HG03060 (cell line): Measurements from ENCODE around the gene CASP10.
"Not testable (repeated sequence)": the region's sequence is repeated elsewhere in the genome, so short reads cannot be mapped to it uniquely, and the experiment has no call there.

Source experiments
- ATAC-seq: cut with Tn5 transposase; IDR thresholded peaks from one replicate; pipeline ENCODE4 v1.9.1; 2021; ENCODE audit warnings: low read depth, moderate number of reproducible peaks; ENCODE audit not compliant: unreplicated experiment

CASP10 gene, protein sequence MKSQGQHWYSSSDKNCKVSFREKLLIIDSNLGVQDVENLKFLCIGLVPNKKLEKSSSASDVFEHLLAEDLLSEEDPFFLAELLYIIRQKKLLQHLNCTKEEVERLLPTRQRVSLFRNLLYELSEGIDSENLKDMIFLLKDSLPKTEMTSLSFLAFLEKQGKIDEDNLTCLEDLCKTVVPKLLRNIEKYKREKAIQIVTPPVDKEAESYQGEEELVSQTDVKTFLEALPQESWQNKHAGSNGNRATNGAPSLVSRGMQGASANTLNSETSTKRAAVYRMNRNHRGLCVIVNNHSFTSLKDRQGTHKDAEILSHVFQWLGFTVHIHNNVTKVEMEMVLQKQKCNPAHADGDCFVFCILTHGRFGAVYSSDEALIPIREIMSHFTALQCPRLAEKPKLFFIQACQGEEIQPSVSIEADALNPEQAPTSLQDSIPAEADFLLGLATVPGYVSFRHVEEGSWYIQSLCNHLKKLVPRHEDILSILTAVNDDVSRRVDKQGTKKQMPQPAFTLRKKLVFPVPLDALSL

GRCh38 chr2:201182650-201183364 lies at the start of gene CASP10:
TSS of gene CASP10 (plus strand) at chr2:201183141. CDS start at chr2:201185778, 2,637 bp downstream.
- peak; percentile 61 for ATAC-seq

- peak; percentile 43 for ATAC-seq
Measured at GRCh38 chr2:201135386-201135785, 47.6 kb upstream of the CASP10 start.

DNA sequence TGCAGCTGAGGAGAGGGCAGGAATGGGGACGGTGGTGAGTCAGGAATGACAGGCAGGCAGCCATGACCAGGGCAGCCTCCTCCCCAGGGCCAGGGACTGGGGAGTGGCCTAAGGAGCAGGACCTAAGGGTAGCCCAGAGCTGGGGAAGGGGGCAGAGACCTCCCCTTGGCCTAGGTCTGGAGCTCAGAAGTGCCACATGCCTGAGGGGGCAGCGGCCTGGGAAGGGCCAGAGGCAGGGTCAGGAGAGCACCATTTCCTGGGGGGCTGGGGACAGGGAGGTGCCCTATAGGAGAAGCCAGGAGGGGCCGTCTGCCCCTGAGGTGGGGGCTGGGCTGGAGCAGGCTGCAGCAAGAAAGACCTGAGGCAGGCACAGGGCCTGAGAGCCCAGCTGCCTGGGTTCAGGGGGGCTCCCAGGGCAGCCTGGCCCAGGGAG lies 46.0 kb upstream of the CASP10 start:
- ATAC-seq: no peak

DNA sequence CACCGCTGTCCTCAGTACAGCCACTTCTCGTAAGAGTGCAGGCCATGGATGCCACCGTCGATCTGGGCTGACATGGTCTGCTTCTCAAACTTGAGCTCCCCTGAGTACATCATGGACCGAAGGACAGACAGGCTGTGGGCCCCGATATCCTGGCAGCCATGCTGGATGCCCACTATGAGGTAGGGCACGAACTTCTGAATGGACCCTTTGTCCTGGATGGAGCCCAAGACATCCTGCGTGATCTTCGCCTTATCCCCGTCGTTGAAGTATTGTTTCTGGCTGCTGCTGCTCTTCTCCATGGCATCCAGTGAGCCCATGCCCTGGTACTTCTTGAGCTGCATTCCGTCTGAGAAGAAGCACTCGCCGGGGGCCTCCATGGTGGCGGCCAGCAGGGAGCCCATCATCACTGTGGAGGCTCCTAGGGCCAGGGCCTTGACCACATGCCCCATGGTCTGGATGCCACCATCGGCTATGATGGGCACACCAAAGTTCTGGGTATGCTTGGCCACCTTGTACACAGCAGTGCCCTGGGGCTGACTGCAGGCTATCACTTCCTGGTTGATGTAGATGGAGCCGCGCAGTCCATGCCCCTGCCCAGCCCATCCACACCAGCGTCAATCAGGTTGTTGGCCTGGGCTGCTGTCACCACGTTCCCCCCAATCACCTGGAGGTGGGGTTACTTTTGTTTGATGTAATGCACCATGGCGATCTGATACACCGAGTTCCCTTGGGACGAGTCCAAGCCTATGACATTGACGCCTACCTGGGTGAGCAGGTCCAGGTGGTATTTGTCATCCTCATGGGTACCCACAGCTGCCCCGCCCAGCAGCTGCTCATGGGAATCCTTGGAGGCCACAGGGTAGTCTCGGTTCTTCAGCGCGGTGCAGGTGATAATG lies 45.2 kb upstream of the CASP10 start:
- no peak for ATAC-seq

DNA sequence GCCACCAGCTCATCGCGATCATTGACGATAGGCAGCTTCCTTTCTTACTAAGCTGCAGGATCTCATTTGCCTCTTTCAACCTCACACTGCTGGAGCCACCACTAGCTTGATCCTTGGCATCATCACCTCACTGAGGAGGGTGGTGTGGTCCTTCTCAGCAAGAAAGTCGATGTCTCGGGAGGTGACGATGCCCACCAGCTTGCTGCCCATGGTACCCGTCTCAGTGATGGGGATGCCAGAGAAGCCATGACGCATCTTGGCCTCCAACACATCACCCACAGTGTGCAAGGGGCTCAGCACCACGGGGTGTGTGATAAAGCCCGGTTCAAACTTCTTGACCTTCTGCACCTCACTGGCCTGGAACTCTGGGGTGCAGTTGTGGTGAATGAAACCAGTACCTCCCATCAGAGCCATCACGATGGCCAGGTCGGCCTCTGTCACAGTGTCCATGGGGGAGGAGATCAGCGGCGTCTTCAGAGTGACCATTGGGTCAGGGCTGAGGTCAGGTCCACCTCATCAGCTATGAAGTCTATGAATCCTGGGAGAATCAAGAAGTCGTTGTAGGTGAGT lies 44.5 kb upstream of the CASP10 start:
- no peak for ATAC-seq

GRCh38 chr2:201138986-201139781 lies 43.8 kb upstream of the CASP10 start:
- ATAC-seq: not testable (repeated sequence)

GRCh38 chr2:201139836-201140604 lies 42.9 kb upstream of the CASP10 start:
- ATAC-seq: no peak

DNA sequence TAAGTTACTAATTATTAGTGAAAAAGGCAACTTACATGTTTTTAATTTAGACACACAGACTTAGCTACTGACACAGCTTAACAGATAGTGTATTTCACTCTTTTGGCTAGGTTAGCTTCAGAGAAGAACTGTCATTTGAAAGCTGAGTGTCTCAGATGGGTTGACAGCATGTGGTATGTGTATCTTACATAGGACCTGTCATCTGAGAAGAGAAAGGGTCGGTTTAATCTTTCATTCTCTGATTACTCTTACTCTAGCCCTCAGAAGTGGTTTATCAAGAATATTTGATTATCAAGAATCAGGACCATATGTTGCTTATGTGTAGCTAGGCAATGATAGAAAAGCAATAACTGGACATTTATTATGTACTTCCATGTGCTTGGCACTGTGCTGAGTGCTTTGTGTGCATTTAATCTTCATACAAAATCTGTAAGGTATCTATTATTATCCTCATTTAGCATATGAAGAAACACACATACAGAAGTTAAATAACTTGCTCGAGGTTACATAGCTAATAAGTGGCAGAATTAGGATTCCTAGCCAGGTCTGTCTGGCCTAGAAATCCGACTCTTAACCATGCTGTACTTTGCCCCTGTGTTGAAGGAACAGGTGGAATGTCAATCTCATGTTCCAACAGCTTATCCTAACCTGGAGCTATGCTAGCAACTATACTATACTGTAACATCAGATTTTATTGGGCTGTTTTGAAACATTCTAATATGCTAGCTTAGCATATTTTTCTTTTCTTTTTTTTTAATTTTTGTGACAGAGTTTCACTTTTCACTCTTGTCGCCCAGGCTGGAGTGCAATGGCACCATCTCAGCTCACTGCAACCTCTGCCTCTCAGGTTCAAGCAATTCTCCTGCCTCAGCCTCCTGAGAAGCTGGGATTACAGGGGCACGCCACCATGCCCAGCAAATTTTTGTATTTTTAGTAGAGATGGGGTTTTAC lies 38.6 kb upstream of the CASP10 start:
- ATAC-seq: no peak

DNA sequence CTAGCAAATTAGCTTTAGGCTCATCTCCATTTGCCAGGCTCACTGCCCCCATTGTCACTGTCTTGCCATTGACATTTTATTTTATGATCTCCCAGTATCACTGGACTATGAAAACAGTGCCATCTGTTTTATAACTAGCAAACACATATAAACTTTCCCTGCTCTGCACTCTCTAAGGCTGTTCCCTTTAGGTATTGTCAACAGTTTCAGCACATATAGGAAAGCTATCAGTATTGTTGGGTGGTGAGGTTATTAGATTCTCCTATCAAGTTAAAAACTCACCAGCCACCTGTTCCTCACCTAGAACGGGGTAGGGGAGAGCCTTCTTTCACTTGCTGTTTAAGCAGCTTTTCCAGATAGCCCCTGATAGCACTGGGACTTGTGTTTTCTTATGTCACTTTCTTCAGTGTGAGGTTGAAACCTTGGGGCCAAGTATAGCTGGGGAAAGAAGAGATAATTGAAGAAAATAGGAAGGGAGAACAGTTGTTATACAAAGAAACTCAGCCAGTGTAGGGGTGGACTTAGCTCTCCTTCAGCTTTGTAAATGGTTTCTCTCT lies 34.4 kb upstream of the CASP10 start:
- ATAC-seq: no peak

DNA sequence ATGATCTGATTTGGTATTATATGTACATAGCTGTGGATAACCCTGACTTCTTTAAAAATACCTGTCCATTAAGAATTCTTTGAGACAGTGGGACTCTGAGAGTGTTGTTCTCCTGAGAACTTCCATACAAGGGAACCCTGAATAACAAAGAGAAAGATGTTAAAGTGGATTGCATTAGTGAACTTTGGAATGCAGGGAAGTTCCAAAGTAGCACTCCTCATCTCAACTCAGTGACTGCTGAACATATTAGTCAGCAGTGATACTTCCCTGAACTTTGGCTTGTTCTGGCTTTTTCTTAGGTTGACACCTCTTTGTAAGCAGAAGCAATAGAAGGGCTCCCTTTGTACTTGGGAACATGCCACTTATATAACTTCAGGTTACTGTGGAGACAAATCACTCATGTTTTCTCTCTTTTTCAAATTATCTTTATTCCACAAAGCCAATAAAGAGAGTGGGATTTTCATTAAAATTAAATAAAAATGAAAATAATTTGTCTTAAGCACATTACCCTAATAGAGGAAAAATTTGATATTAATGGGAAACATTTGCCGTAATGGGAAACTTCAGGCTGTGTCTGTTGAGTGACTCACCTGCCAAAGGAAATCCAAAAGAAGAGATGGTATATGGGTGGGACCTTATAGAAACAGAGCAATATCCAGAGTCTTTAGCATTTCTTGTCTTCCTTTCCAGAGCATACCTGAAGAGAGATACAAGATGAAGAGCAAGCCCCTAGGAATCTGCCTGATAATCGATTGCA lies 33.7 kb upstream of the CASP10 start:
- ATAC-seq: no peak

DNA sequence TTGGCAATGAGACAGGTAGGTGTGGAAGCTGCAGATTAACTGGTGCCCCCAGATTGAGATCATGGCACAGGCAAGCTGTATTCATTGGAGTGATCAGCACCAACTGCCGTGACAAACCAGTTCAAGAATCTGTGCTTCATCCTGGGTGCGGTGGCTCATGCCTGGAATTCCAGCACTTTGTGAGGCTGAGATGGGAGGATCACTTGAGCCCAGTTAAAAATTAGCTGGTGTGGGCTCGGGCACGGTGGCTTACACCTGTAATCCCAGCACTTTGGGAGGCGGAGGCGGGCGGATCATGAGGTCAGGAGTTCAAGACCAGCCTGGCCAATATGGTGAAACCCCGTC lies 33.1 kb upstream of the CASP10 start:
- ATAC-seq: not testable (repeated sequence)

- no peak for ATAC-seq
Measured at GRCh38 chr2:201150454-201151020, 32.4 kb upstream of the CASP10 start.

DNA sequence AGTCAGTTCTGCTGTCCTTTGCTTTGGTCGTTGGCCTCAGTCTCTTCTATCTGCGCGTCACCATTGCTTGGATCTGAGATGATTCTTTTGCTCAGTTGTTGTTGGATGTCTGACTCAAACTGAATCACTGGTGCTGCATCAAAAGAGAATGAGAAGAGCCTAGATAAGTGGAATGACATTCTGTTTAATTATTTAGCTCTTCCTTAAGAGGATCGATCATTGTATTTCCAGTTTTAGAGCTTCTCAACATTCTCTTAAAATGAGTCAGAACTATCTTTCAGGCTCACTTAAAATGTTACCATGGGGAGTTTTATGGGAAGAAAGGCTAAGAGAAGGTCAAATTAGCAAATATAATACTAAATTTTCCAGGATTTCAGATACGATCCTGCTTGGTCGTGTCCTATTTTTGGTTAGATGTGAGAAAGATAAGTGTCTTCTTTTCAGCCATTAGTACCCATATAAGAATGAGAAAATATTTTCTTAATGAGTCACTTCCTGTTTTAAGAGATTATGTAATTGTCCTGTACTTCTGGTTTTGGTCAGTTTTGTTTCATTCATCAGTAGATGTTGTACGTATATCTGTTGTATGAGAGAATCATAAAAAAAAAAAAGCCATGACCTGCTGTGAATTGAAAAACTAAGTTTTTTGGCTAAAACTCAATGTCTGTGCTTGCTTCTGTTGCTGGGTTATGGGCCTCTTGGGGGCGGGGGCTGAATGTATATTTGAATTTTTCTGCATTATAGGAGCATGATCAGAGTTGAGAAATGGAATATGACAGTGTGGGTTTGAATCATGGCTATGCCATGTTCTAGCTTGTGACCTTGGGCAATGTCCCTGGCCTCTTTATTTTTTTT lies 31.6 kb upstream of the CASP10 start:
- peak; percentile 85 for ATAC-seq

DNA sequence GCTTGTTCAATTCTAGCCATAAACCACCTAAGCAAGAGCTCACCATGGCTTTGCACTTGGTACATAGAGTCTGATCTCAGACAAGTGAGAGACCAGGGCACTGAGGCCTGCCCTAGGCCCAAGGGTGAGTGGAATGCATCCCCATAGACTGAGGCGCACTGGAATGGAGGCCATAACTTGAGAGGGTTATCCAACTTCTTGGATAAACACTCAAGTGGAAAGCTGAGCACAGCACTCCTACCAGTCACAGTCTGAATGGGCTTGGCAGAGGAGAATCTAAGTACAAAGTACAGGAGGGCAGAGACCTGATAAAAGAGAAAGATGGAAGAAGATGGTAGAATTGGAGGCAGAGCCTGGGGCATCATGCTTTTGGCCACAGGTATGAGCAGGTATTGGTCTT lies 30.4 kb upstream of the CASP10 start:
- no peak for ATAC-seq

- no peak for ATAC-seq
Measured at GRCh38 chr2:201152999-201153815, 29.7 kb upstream of the CASP10 start.
